ENCODE measurements around the gene CEP85L.

GRCh38 chr6:118591897-118592296, 59.5 kb downstream of the CEP85L start:
- TF ChIP-seq CTCF (IDR thresholded peaks at IDR 0.05) (no peak), POLR2A (IDR thresholded peaks at IDR 0.05) (no peak)
